Renal cortex interstitium (tissue), 11 donors: ENCODE measurements around the gene MTURN. TPM values are rescaled to one million over a fixed set of nuclear protein-coding genes. Genes with fewer than 3 reads are reported as not detected.
"Not testable (repeated sequence)": the region's sequence is repeated elsewhere in the genome, so short reads cannot be mapped to it uniquely, and the experiment has no call there.

Source experiments
- DNase-seq, 11 donors: peaks; one replicate each; pipeline ENCODE4 v3.0.0-alpha.2; 2013; ENCODE audit warnings: low read depth in 9 of 11, low spot score in 4 of 11; ENCODE audit errors: extremely low read depth in 1 of 11
- polyA plus RNA-seq, 3 donors: library from polyadenylated mRNA; unstranded; fragments of 120-200 nt; gene quantifications; one replicate each; pipeline ENCODE4 v1.2.1, GENCODE V29; 2013; ENCODE audit not compliant: insufficient read length in 3 of 3

The MTURN gene
- polyA plus RNA-seq, 3 donors = 74.2 to 89.5 (median 87.1) TPM

- not testable (repeated sequence) for DNase-seq
Observed at GRCh38 chr7:30188381-30188780, 53.6 kb downstream of the MTURN start.

- DNase-seq = no peak
Observed at GRCh38 chr7:30188811-30189210, 54.0 kb downstream of the MTURN start.

- no peak for DNase-seq
Observed at GRCh38 chr7:30191809-30192208, 57.0 kb downstream of the MTURN start.

GRCh38 chr7:30193336-30193943 is 58.7 kb downstream of the MTURN start:
- DNase-seq = no peak

GRCh38 chr7:30196408-30196807 is 61.6 kb downstream of the MTURN start:
- no peak for DNase-seq

GRCh38 chr7:30197438-30197837 is 62.7 kb downstream of the MTURN start:
- no peak for DNase-seq

GRCh38 chr7:30199271-30199670 is 64.5 kb downstream of the MTURN start:
- DNase-seq = no peak

GRCh38 chr7:30200591-30200990 is 65.8 kb downstream of the MTURN start:
- DNase-seq = no peak

- no peak for DNase-seq
Observed at GRCh38 chr7:30201161-30201666, 66.4 kb downstream of the MTURN start.

GRCh38 chr7:30201921-30202320 is 67.1 kb downstream of the MTURN start:
- no peak for DNase-seq

- DNase-seq = no peak
Observed at GRCh38 chr7:30202671-30203070, 67.9 kb downstream of the MTURN start.

GRCh38 chr7:30206491-30206890 is 71.7 kb downstream of the MTURN start:
- no peak for DNase-seq

GRCh38 chr7:30206942-30207341 is 72.2 kb downstream of the MTURN start:
- DNase-seq = no peak

GRCh38 chr7:30207376-30207775 is 72.6 kb downstream of the MTURN start:
- no peak for DNase-seq

GRCh38 chr7:30209951-30210350 is 75.2 kb downstream of the MTURN start:
- DNase-seq = no peak

Other genes starting within 250 kb of the MTURN start
- 10 to 100 TPM; 63.7 to 65.0 (median 64.9) TPM for gene SCRN1, start 145.2 kb upstream of the MTURN start, polyA plus RNA-seq
- gene FKBP14, start 108.3 kb upstream of the MTURN start, polyA plus RNA-seq = 10 to 100 TPM; 21.6 to 23.6 (median 22.9) TPM
- gene PLEKHA8, start 106.6 kb upstream of the MTURN start, polyA plus RNA-seq = 10 to 100 TPM; 18.6 to 22.3 (median 18.9) TPM
- gene ZNRF2, start 149.6 kb downstream of the MTURN start, polyA plus RNA-seq = 10 to 100 TPM; 16.3 to 17.2 (median 16.5) TPM